RCC 7860 (cell line): Measurements from ENCODE around the gene SDC1.

ENCODE experiments used
- DNase-seq: peaks from one replicate; pipeline ENCODE4 v3.0.0-alpha.2; 2015; ENCODE audit warnings: low spot score
- FAIRE-seq: peaks from 2 replicates; lab custom pipeline; 2012; peaks lifted over from hg19 to GRCh38; lab: Jason Lieb, UNC

The SDC1 gene

GRCh38 chr2:20156076-20156759, 68.7 kb downstream of the SDC1 start:
- DNase-seq = no peak
- FAIRE-seq = no peak

- DNase-seq = no peak
- no peak for FAIRE-seq
Measured at GRCh38 chr2:20153131-20153851, 71.6 kb downstream of the SDC1 start.

- FAIRE-seq = no peak
Measured at GRCh38 chr2:20150806-20151571, 73.9 kb downstream of the SDC1 start.

More at GRCh38 chr2:20150806-20151571, 73.9 kb downstream of the SDC1 start:
- no peak for DNase-seq
